Measurements from ENCODE around the gene OR5J2.

Gene OR5J2

GRCh38 chr11:56163804-56164203, 12.6 kb upstream of the OR5J2 start:
- no peak for DNase-seq
- no peaks in the 10 kb centered on the region for H3K9me3 ChIP-seq
- intact Hi-C loops (cut with DNase I; ENCODE audit: low total_unique reads), result no loop called here
- no peak overlapping the region for H3K27ac ChIP-seq
- no peaks in the 10 kb centered on the region for H3K27me3 ChIP-seq
- TF ChIP-seq CTCF (IDR thresholded peaks at IDR 0.05), result no peak
- no peaks in the 10 kb centered on the region for H3K4me1 ChIP-seq
- no peaks in the 10 kb centered on the region for H3K36me3 ChIP-seq
- no peak overlapping the region for H3K4me3 ChIP-seq

- no peaks in the 10 kb centered on the region for H3K4me1 ChIP-seq
- no peak overlapping the region for H3K27ac ChIP-seq
- H3K9me3 ChIP-seq, result no peaks in the 10 kb centered on the region
- no peaks in the 10 kb centered on the region for H3K27me3 ChIP-seq
- H3K4me3 ChIP-seq, result no peak overlapping the region
- no peak for DNase-seq
- H3K36me3 ChIP-seq, result no peaks in the 10 kb centered on the region
- no peak for TF ChIP-seq CTCF (IDR thresholded peaks at IDR 0.05)
- intact Hi-C loops (cut with DNase I; ENCODE audit: low total_unique reads), result no loop called here
Measured at GRCh38 chr11:56172256-56172830, 4.1 kb upstream of the OR5J2 start.

GRCh38 chr11:56183459-56183858, 7.0 kb downstream of the OR5J2 start:
- Histone ChIP-seq H3K27ac (no peak overlapping the region), H3K4me3 (no peak overlapping the region), H3K36me3 (no peaks in the 10 kb centered on the region), H3K4me1 (no peaks in the 10 kb centered on the region), H3K9me3 (peaks cover 0 to 13% (median 0%) of the 10 kb centered on the region in 3 donors), H3K27me3 (no peaks in the 10 kb centered on the region)
- intact Hi-C loops (cut with DNase I; ENCODE audit: low total_unique reads), result no loop called here
- TF ChIP-seq CTCF (IDR thresholded peaks at IDR 0.05), result no peak
- no peak for DNase-seq

- Histone ChIP-seq H3K4me1 (no peaks in the 10 kb centered on the region), H3K36me3 (no peaks in the 10 kb centered on the region), H3K27ac (no peak overlapping the region), H3K27me3 (no peaks in the 10 kb centered on the region), H3K9me3 (peaks cover 0 to 5% (median 0%) of the 10 kb centered on the region in 3 donors), H3K4me3 (no peak overlapping the region)
- intact Hi-C loops (cut with DNase I; ENCODE audit: low total_unique reads), result no loop called here
- DNase-seq, result no peak
- TF ChIP-seq CTCF (IDR thresholded peaks at IDR 0.05), result no peak
Measured at GRCh38 chr11:56188602-56189001, 12.2 kb downstream of the OR5J2 start.

GRCh38 chr11:56196705-56197104, 20.3 kb downstream of the OR5J2 start:
- TF ChIP-seq CTCF (IDR thresholded peaks at IDR 0.05), result no peak
- no peak for DNase-seq
- Histone ChIP-seq H3K4me1 (no peaks in the 10 kb centered on the region), H3K27me3 (no peaks in the 10 kb centered on the region), H3K36me3 (no peaks in the 10 kb centered on the region), H3K9me3 (no peaks in the 10 kb centered on the region), H3K4me3 (no peak overlapping the region), H3K27ac (no peak overlapping the region)
- intact Hi-C loops (cut with DNase I; ENCODE audit: low total_unique reads), result no loop called here

- DNase-seq, result no peak
- H3K27ac ChIP-seq, result no peak overlapping the region
- H3K4me3 ChIP-seq, result no peak overlapping the region
- intact Hi-C loops (cut with DNase I; ENCODE audit: low total_unique reads), result no loop called here
- no peaks in the 10 kb centered on the region for H3K27me3 ChIP-seq
- no peaks in the 10 kb centered on the region for H3K36me3 ChIP-seq
- TF ChIP-seq CTCF (IDR thresholded peaks at IDR 0.05), result no peak
- no peaks in the 10 kb centered on the region for H3K9me3 ChIP-seq
- no peaks in the 10 kb centered on the region for H3K4me1 ChIP-seq
Measured at GRCh38 chr11:56197367-56197766, 20.9 kb downstream of the OR5J2 start.

All from tibial artery (tissue), 4 donors.